PC-3 (cell line): ENCODE measurements around the gene TOM1L2.

Source experiments
- EZH2phosphoT487 ChIP-seq: fragments of 300-600 bp; sonication (generic); IDR thresholded peaks from 2 replicates; pipeline ENCODE4 v1.6.1; 2018; ENCODE audit warnings: mild to moderate bottlenecking, antibody characterized with exemption, low read length, borderline replicate concordance
- TF ChIP-seq, protein P1 (sequence below): fragments of 300-600 bp; sonication (generic); conservative IDR thresholded peaks from 2 replicates; pipeline ENCODE4 v1.5.1; 2017; ENCODE audit warnings: antibody characterized with exemption, low read depth, mild to moderate bottlenecking, low read length

DNA sequence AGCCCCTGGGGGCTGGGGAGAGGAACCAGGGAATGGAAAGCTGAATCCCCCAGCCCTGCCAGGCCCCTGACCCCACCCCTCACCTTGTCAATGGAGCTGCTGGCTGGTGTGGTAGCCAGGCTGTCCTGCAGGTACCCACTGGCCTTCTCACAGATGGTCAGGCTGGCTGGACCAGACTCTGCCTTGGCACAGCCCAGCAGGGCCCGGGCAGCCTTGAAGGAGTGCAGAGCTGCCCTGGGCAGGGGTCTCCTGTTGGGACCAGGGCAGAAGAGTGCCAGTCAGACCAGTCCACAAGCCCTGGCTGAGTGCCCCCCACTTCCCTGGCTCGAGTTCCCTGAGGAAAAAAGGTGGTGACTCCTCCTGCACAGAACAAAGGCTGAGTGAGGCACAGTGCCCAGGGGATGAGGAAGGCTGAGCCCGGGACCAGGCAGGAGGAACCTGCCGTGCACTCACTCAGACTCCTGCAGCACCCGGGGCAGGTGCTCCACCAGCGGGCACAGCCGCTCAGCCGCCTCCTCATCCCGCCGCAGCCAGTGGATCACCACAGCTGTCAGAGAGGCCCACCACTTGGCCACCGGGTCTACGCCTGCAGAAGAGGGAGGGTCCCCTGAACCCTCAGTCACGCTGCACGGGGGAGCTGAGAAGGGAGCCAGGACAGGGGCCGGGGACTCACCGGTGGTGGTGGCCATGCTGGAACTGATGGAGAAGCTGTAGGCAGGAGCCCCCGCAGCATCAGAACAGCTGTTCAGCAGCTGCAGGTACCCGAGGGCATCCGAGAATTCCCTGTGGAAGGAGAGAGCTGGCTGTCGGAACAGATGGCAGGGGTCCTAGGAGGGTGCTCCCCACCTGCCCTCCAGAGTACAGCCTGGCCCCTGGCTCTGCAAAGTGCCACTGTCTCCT lies 157.8 kb downstream of the TOM1L2 start:
- TF ChIP-seq, protein P1, sequence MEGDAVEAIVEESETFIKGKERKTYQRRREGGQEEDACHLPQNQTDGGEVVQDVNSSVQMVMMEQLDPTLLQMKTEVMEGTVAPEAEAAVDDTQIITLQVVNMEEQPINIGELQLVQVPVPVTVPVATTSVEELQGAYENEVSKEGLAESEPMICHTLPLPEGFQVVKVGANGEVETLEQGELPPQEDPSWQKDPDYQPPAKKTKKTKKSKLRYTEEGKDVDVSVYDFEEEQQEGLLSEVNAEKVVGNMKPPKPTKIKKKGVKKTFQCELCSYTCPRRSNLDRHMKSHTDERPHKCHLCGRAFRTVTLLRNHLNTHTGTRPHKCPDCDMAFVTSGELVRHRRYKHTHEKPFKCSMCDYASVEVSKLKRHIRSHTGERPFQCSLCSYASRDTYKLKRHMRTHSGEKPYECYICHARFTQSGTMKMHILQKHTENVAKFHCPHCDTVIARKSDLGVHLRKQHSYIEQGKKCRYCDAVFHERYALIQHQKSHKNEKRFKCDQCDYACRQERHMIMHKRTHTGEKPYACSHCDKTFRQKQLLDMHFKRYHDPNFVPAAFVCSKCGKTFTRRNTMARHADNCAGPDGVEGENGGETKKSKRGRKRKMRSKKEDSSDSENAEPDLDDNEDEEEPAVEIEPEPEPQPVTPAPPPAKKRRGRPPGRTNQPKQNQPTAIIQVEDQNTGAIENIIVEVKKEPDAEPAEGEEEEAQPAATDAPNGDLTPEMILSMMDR, result no peak
- TF ChIP-seq EZH2phosphoT487, result no peak
